Glutamatergic neuron (in vitro differentiated cells): ENCODE measurements around the gene MYRF. TPM values are rescaled to one million over a fixed set of nuclear protein-coding genes. Genes with fewer than 3 reads are reported as not detected.

Source experiments
- DNase-seq: peaks from one replicate; pipeline ENCODE4 v3.0.0; 2022
- H3K27ac Mint-ChIP-seq: one replicate; pipeline ENCODE4 v1.8.0; 2020; ENCODE audit warnings: mild to moderate bottlenecking, mixed read lengths, inconsistent platforms; ENCODE audit not compliant: unreplicated experiment
- H3K27me3 Mint-ChIP-seq: one replicate; pipeline ENCODE4 v1.8.0; 2020; ENCODE audit warnings: mild to moderate bottlenecking, moderate library complexity, mixed read lengths, inconsistent platforms; ENCODE audit not compliant: unreplicated experiment
- H3K36me3 Mint-ChIP-seq: one replicate; pipeline ENCODE4 v1.8.0; 2020; ENCODE audit warnings: mild to moderate bottlenecking, mixed read lengths, inconsistent platforms; ENCODE audit not compliant: unreplicated experiment
- H3K4me1 Mint-ChIP-seq: one replicate; pipeline ENCODE4 v1.8.0; 2020; ENCODE audit warnings: mild to moderate bottlenecking, low read depth, mixed read lengths, inconsistent platforms; ENCODE audit not compliant: unreplicated experiment
- H3K4me3 Mint-ChIP-seq: one replicate; pipeline ENCODE4 v1.8.0; 2020; ENCODE audit warnings: mild to moderate bottlenecking, mixed read lengths, inconsistent platforms; ENCODE audit not compliant: unreplicated experiment
- H3K9me3 Mint-ChIP-seq: one replicate; pipeline ENCODE4 v1.8.0; 2020; ENCODE audit warnings: mild to moderate bottlenecking, moderate library complexity, mixed read lengths, inconsistent platforms; ENCODE audit not compliant: unreplicated experiment
- total RNA-seq: library from RNA; stranded (reverse); fragmentation: NEBNext Ultra II Directional; extraction: Animal tissue kit (Norgen Biotek cat#: 25700); gene quantifications from one replicate; pipeline ENCODE4 v1.2.1, GENCODE V29; 2021; ENCODE audit not compliant: unreplicated experiment
- TF ChIP-seq, protein P1 (sequence below): fragments of 200-600 bp; sonication (generic); IDR thresholded peaks from one replicate; pipeline ENCODE4 v1.5.0; 2021; ENCODE audit not compliant: partially characterized antibody, unreplicated experiment

The MYRF gene
- total RNA-seq, 1 donor from 2014 or later, result 0.29 TPM

DNA sequence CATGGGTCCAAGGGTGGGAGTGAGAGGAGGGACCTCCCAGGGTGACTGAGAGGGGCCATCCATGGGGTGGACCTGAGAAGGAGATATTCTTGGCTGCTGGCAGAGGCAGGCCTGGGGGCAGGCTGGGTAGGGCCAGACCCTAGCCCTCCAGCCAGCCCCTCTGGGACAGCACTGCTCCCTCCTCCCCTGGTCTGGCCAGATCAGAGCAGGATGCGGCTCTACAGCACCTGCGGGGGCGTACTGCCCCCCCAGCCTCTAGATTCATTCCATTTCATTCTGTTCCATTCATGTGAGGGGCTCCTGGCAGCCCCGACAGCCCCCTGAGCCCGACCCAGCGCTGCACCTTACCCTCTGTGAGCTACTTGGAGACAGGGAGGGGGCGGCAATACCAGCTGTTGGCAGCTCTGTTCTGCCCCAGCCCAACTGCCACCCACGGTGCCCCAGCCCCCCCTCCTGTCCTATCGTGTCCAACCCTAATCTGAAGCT, 34.3 kb upstream of the MYRF start:
- H3K4me1 Mint-ChIP-seq, result peaks cover 29% of the 10 kb centered on the region
- TF ChIP-seq, protein P1, sequence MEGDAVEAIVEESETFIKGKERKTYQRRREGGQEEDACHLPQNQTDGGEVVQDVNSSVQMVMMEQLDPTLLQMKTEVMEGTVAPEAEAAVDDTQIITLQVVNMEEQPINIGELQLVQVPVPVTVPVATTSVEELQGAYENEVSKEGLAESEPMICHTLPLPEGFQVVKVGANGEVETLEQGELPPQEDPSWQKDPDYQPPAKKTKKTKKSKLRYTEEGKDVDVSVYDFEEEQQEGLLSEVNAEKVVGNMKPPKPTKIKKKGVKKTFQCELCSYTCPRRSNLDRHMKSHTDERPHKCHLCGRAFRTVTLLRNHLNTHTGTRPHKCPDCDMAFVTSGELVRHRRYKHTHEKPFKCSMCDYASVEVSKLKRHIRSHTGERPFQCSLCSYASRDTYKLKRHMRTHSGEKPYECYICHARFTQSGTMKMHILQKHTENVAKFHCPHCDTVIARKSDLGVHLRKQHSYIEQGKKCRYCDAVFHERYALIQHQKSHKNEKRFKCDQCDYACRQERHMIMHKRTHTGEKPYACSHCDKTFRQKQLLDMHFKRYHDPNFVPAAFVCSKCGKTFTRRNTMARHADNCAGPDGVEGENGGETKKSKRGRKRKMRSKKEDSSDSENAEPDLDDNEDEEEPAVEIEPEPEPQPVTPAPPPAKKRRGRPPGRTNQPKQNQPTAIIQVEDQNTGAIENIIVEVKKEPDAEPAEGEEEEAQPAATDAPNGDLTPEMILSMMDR, result no peak
- DNase-seq, result no peak

DNA sequence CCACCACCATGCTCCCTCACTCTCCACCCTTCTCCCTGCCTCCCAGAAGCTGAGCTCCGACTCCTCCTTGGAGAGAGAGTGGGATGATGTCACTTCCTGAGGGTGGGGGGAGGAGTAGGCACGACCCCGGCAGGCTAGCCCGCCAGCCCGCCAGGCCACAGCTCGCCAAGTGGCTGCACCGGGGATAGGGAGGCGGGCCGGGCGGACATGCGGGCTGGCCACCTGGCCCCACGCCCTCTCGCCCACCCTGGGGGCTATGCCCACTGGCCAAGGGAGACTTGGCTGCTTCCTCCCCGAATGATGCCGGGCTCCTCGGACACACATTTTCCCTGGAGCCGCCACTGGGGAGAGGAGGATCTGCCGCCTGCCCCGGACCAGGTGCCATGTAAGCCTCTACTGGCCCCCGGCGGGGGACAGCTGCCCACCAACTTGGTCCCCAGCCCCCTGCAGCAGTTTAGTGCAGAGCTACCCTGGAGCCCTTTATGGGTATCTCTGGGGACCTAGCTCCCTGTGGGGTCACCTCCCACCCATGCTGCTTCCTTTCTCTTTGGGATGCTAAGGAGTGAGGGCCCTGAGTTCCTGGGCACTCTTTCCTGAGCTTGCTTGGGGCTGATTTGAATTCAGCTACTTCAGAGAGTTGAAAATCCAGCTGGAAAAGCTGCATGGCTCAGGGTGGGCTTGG, 33.7 kb upstream of the MYRF start:
- peak; percentile 80 for DNase-seq
- TF ChIP-seq, protein P1, result no peak
- H3K4me3 Mint-ChIP-seq, result peak overlapping the region; percentile 49
- no peaks in the 10 kb centered on the region for H3K27me3 Mint-ChIP-seq
- peaks cover 26% of the 10 kb centered on the region for H3K4me1 Mint-ChIP-seq
- no peaks in the 10 kb centered on the region for H3K36me3 Mint-ChIP-seq
- peaks cover 3% of the 10 kb centered on the region for H3K9me3 Mint-ChIP-seq
- no peak overlapping the region for H3K27ac Mint-ChIP-seq

More for the DNA sequence above, 34.3 kb upstream of the MYRF start:
- Mint-ChIP-seq H3K9me3 (peaks cover 3% of the 10 kb centered on the region), H3K36me3 (no peaks in the 10 kb centered on the region), H3K27ac (no peak overlapping the region), H3K27me3 (no peaks in the 10 kb centered on the region), H3K4me3 (no peak overlapping the region)

DNA sequence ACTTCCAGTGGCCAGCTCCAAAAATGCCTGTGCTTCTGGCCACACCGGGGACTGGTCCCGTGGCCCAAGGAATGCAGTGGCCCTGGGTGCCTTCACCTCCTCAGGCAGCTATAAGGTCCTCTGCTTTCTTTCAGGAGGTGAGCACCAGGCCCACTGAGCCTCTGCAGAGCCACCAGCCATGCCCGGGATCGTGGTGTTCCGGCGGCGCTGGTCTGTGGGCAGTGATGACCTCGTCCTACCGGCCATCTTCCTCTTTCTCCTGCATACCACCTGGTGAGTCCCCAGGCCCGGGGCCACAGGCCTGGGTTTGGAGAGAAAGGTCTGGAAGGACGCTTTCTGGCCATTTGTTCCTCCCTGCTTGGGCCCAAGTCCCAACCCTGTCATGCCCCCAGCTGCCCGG, 32.5 kb upstream of the MYRF start:
- no peaks in the 10 kb centered on the region for H3K27me3 Mint-ChIP-seq
- no peak overlapping the region for H3K27ac Mint-ChIP-seq
- no peak overlapping the region for H3K4me3 Mint-ChIP-seq
- peaks cover 3% of the 10 kb centered on the region for H3K9me3 Mint-ChIP-seq
- no peak for DNase-seq
- TF ChIP-seq, protein P1, result no peak
- peaks cover 22% of the 10 kb centered on the region for H3K4me1 Mint-ChIP-seq
- no peaks in the 10 kb centered on the region for H3K36me3 Mint-ChIP-seq

DNA sequence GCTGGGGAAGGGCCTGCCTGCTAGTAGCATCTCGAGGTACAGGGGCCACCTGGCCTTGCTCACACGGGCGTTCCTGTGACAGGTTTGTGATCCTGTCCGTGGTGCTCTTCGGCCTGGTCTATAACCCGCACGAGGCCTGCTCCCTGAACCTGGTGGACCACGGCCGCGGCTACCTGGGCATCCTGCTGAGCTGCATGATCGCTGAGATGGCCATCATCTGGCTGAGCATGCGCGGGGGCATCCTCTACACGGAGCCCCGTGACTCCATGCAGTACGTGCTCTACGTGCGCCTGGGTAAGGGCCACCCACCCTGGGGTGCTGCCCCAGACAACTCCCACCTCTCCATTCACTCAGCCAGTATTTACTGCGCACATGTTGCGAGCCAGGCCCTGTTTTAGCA, 31.8 kb upstream of the MYRF start:
- Mint-ChIP-seq H3K4me3 (no peak overlapping the region), H3K36me3 (no peaks in the 10 kb centered on the region), H3K4me1 (peaks cover 20% of the 10 kb centered on the region), H3K27ac (no peak overlapping the region), H3K27me3 (no peaks in the 10 kb centered on the region), H3K9me3 (peaks cover 3% of the 10 kb centered on the region)
- no peak for DNase-seq
- TF ChIP-seq, protein P1, result no peak

DNA sequence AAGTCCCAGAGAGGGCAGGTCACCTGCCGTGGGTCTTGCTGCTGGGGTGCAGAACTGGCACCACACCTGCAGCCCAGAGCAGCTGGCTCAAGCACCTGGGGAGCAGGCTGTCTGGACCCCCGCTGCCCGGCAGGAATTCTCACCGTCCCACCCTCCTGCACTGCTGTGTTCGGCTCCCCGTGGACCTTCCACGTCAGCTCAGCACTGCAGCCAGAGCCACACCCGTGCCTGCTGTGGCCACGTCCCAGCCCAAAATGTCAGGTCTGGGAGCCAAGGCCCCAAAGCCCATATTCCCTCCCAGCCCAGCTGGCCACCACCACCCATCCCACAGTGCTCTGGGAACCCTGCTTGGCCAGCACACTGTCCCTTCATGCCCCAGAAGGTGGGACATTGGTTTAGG, 28.0 kb upstream of the MYRF start:
- DNase-seq, result no peak
- Mint-ChIP-seq H3K4me1 (peaks cover 13% of the 10 kb centered on the region), H3K27me3 (no peaks in the 10 kb centered on the region), H3K36me3 (no peaks in the 10 kb centered on the region), H3K9me3 (peaks cover 6% of the 10 kb centered on the region), H3K4me3 (no peak overlapping the region), H3K27ac (no peak overlapping the region)
- TF ChIP-seq, protein P1, result no peak
